Immature natural killer cell (primary cell): ENCODE data around the gene DRG2. TPM values are rescaled to one million over a fixed set of nuclear protein-coding genes. Genes with fewer than 3 reads are reported as not detected.

ENCODE experiments used
- DNase-seq, 3 donors: peaks; one replicate each; pipeline ENCODE4 v3.0.0; 2022; ENCODE audit warnings: mixed read lengths in 1 of 3
- H3K27ac Mint-ChIP-seq, 6 donors: one replicate each; pipeline ENCODE4 v1.8.0; 2020; ENCODE audit warnings: mixed read lengths in 6 of 6, mild to moderate bottlenecking in 5 of 6, inconsistent platforms in 4 of 6, moderate library complexity in 3 of 6
- H3K27me3 Mint-ChIP-seq, 3 donors: one replicate each; pipeline ENCODE4 v1.8.0; 2020 to 2021; ENCODE audit warnings: low read depth in 3 of 3, mild to moderate bottlenecking in 3 of 3, mixed read lengths in 3 of 3, moderate library complexity in 3 of 3, inconsistent platforms in 1 of 3
- H3K36me3 Mint-ChIP-seq, 3 donors: one replicate each; pipeline ENCODE4 v1.8.0; 2020; ENCODE audit warnings: mixed read lengths in 3 of 3, inconsistent platforms in 2 of 3, mild to moderate bottlenecking in 2 of 3
- H3K4me1 Mint-ChIP-seq, 2 donors: one replicate each; pipeline ENCODE4 v1.8.0; 2020; ENCODE audit warnings: inconsistent platforms in 2 of 2, mild to moderate bottlenecking in 2 of 2, mixed read lengths in 2 of 2, moderate library complexity in 1 of 2
- H3K4me3 Mint-ChIP-seq, 5 donors: one replicate each; pipeline ENCODE4 v1.8.0; 2020; ENCODE audit warnings: mild to moderate bottlenecking in 5 of 5, mixed read lengths in 5 of 5, inconsistent platforms in 3 of 5, moderate library complexity in 3 of 5
- H3K9me3 Mint-ChIP-seq, 6 donors: one replicate each; pipeline ENCODE4 v1.8.0; 2020; ENCODE audit warnings: mild to moderate bottlenecking in 6 of 6, mixed read lengths in 6 of 6, inconsistent platforms in 4 of 6, moderate library complexity in 3 of 6
- polyA plus RNA-seq, 3 donors: library from polyadenylated mRNA; unstranded; fragments of 300-500 nt; fragmentation: Illumina TruSeq; gene quantifications; one replicate each; pipeline ENCODE4 v1.2.3, GENCODE V29; 2021

DRG2 gene
- 10 to 100 TPM; 54.2 to 66.9 (median 59.3) TPM for polyA plus RNA-seq

GRCh38 chr17:18087610-18088491, at the start of gene DRG2:
TSS of gene DRG2 (plus strand) at chr17:18087948. CDS start at chr17:18088024, 76 bp downstream.
- no peaks in the 10 kb centered on the region for H3K9me3 Mint-ChIP-seq
- H3K27ac Mint-ChIP-seq = peak within 1 kb of the TSS; percentile 94 to 99 (median 98)
- peaks cover 0 to 8% (median 0%) of the 10 kb centered on the region in 3 donors for H3K27me3 Mint-ChIP-seq
- peak within 1 kb of the TSS; percentile 96 to 99 (median 97) for H3K4me3 Mint-ChIP-seq
- H3K4me1 Mint-ChIP-seq = peaks cover 31 to 35% of the 10 kb centered on the region in 2 donors
- DNase-seq = peak; percentile 85 to 87 (median 86)
- peaks cover 0 to under 1% (median 0%) of the 10 kb centered on the region in 3 donors for H3K36me3 Mint-ChIP-seq

- DNase-seq = peak in 1 of 3 donors; percentile 11
- Mint-ChIP-seq H3K27me3 (peaks cover 5 to 11% (median 8%) of the 10 kb centered on the region in 3 donors), H3K27ac (peak overlapping the region; percentile 89 to 100 (median 97)), H3K4me1 (peaks cover 45 to 60% of the 10 kb centered on the region in 2 donors), H3K36me3 (peaks cover 0 to 4% (median 3%) of the 10 kb centered on the region in 3 donors), H3K4me3 (peak overlapping the region; percentile 93 to 100 (median 99)), H3K9me3 (no peaks in the 10 kb centered on the region)
These were observed 49.4 kb upstream of the DRG2 start for GRCh38 chr17:18038149-18038850.

GRCh38 chr17:18038861-18039534, 48.8 kb upstream of the DRG2 start, which contains the start of the genes ATPAF2 and GID4:
TSS of gene ATPAF2 (minus strand) at chr17:18039168. CDS start at chr17:18039013, 155 bp downstream.
TSS of gene GID4 (plus strand) at chr17:18039408. CDS start at chr17:18039465, 57 bp downstream.
- Mint-ChIP-seq H3K27me3 (peaks cover 5 to 11% (median 8%) of the 10 kb centered on the region in 3 donors), H3K4me3 (peak within 1 kb of the TSS; percentile 93 to 100 (median 99)), H3K4me1 (peaks cover 40 to 55% of the 10 kb centered on the region in 2 donors), H3K27ac (peak within 1 kb of the TSS; percentile 89 to 100 (median 97)), H3K9me3 (no peaks in the 10 kb centered on the region), H3K36me3 (peaks cover 0 to 4% (median 3%) of the 10 kb centered on the region in 3 donors)
- peak; percentile 99 for DNase-seq

GRCh38 chr17:18039535-18040260, 48.0 kb upstream of the DRG2 start:
- Mint-ChIP-seq H3K27me3 (peaks cover 5 to 11% (median 8%) of the 10 kb centered on the region in 3 donors), H3K27ac (peak overlapping the region; percentile 89 to 100 (median 97)), H3K4me3 (peak overlapping the region; percentile 93 to 100 (median 99)), H3K9me3 (no peaks in the 10 kb centered on the region), H3K36me3 (peaks cover 0 to 6% (median 4%) of the 10 kb centered on the region in 3 donors), H3K4me1 (peaks cover 40 to 55% of the 10 kb centered on the region in 2 donors)
- no peak for DNase-seq

GRCh38 chr17:18040261-18040858, 47.4 kb upstream of the DRG2 start:
- Mint-ChIP-seq H3K27ac (peak overlapping the region; percentile 81 to 95 (median 88)), H3K36me3 (peaks cover 0 to 7% (median 4%) of the 10 kb centered on the region in 3 donors), H3K4me1 (peaks cover 40 to 55% of the 10 kb centered on the region in 2 donors), H3K27me3 (peaks cover 5 to 11% (median 8%) of the 10 kb centered on the region in 3 donors), H3K9me3 (no peaks in the 10 kb centered on the region), H3K4me3 (peak overlapping the region; percentile 84 to 91 (median 86))
- no peak for DNase-seq

- H3K4me3 Mint-ChIP-seq = peak overlapping the region; percentile 50 to 91 (median 86)
- peaks cover 5 to 10% (median 8%) of the 10 kb centered on the region in 3 donors for H3K27me3 Mint-ChIP-seq
- H3K27ac Mint-ChIP-seq = peak overlapping the region in 4 of 6 donors; percentile 9 to 95 (median 32)
- H3K9me3 Mint-ChIP-seq = no peaks in the 10 kb centered on the region
- peaks cover 0 to 8% (median 4%) of the 10 kb centered on the region in 3 donors for H3K36me3 Mint-ChIP-seq
- H3K4me1 Mint-ChIP-seq = peaks cover 40 to 55% of the 10 kb centered on the region in 2 donors
- DNase-seq = no peak
These were observed 46.0 kb upstream of the DRG2 start for GRCh38 chr17:18041776-18042175.

- Mint-ChIP-seq H3K36me3 (peaks cover 3 to 14% (median 8%) of the 10 kb centered on the region in 3 donors), H3K4me3 (no peak overlapping the region), H3K27me3 (peaks cover 5 to 10% (median 7%) of the 10 kb centered on the region in 3 donors), H3K27ac (peak overlapping the region in 1 of 6 donors; percentile 17), H3K4me1 (peaks cover 30 to 47% of the 10 kb centered on the region in 2 donors), H3K9me3 (no peaks in the 10 kb centered on the region)
- DNase-seq = no peak
These were observed 44.8 kb upstream of the DRG2 start for GRCh38 chr17:18042983-18043382.

- Mint-ChIP-seq H3K4me1 (peaks cover 25 to 41% of the 10 kb centered on the region in 2 donors), H3K27ac (no peak overlapping the region), H3K9me3 (no peaks in the 10 kb centered on the region), H3K27me3 (peaks cover 5 to 10% (median 5%) of the 10 kb centered on the region in 3 donors), H3K4me3 (no peak overlapping the region), H3K36me3 (peaks cover 3 to 14% (median 8%) of the 10 kb centered on the region in 3 donors)
- no peak for DNase-seq
These were observed 44.3 kb upstream of the DRG2 start for GRCh38 chr17:18043491-18043890.

- peaks cover 1 to 5% (median 3%) of the 10 kb centered on the region in 3 donors for H3K27me3 Mint-ChIP-seq
- peak overlapping the region in 1 of 6 donors; percentile 16 for H3K27ac Mint-ChIP-seq
- H3K4me1 Mint-ChIP-seq = peaks cover 18 to 31% of the 10 kb centered on the region in 2 donors
- no peak overlapping the region for H3K4me3 Mint-ChIP-seq
- DNase-seq = no peak
- peaks cover 3 to 11% (median 4%) of the 10 kb centered on the region in 3 donors for H3K36me3 Mint-ChIP-seq
- no peaks in the 10 kb centered on the region for H3K9me3 Mint-ChIP-seq
These were observed 43.1 kb upstream of the DRG2 start for GRCh38 chr17:18044609-18045008.

GRCh38 chr17:18045691-18046350, 41.9 kb upstream of the DRG2 start:
- no peak for DNase-seq
- no peak overlapping the region for H3K4me3 Mint-ChIP-seq
- no peaks in the 10 kb centered on the region for H3K9me3 Mint-ChIP-seq
- H3K27ac Mint-ChIP-seq = no peak overlapping the region
- H3K4me1 Mint-ChIP-seq = peaks cover 9 to 22% of the 10 kb centered on the region in 2 donors
- H3K27me3 Mint-ChIP-seq = peaks cover 0 to 1% (median 0%) of the 10 kb centered on the region in 3 donors
- peaks cover 3 to 11% (median 4%) of the 10 kb centered on the region in 3 donors for H3K36me3 Mint-ChIP-seq

GRCh38 chr17:18055597-18055996, 32.2 kb upstream of the DRG2 start:
- Mint-ChIP-seq H3K27ac (no peak overlapping the region), H3K4me1 (no peaks in the 10 kb centered on the region), H3K27me3 (no peaks in the 10 kb centered on the region), H3K36me3 (peaks cover 19 to 27% (median 20%) of the 10 kb centered on the region in 3 donors), H3K9me3 (no peaks in the 10 kb centered on the region), H3K4me3 (no peak overlapping the region)
- DNase-seq = no peak

GRCh38 chr17:18056214-18056613, 31.5 kb upstream of the DRG2 start:
- Mint-ChIP-seq H3K4me1 (no peaks in the 10 kb centered on the region), H3K4me3 (no peak overlapping the region), H3K27ac (no peak overlapping the region), H3K9me3 (no peaks in the 10 kb centered on the region), H3K27me3 (no peaks in the 10 kb centered on the region), H3K36me3 (peaks cover 19 to 29% (median 20%) of the 10 kb centered on the region in 3 donors)
- DNase-seq = no peak
